ENCODE results near the gene AGXT.

AGXT gene

DNA sequence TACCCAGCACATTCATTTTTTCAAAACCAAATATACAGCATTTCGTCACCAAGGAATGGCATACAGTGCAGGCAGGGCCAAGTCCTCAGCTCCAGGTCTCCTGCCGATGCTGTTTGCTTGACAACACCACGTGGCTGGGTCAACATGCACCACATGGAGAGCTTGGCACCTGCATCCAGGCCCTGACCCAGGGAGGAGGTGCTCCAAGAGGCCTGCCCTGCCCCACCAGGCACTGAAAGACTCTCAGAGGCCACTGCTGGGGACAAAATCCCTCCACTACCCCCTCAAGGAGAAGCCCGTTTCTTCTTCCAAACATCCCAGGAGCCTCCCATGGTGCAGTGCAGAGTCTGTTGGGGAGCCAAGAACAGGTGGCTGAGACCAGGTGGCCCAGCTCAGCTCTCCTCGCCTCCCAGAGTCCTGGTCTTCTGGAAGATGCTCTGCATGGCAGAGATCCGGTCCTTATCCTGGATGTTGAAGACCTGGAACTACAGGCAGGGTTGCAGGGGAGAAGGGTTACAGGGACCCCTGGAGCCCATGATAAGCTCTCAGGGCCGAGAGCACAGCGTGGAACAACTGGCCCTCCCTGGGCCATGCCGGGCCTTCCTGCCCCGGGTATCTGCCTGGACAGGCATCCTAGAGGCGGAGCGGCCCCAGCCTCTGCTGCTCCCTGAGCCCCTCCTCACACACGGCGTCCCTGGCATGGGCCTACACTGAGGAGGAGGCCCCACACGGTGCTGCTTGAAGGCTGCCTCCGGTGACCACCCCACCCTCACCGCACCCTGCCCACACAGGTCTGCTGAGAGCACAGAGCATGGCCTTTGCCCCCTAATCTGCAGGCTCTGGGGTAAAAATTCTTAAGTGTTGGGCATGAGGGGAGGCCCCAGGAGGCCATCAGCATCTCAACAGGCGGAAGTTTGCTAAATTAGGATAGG is 18.3 kb downstream of the AGXT start:
- DNase-seq: no peak

- DNase-seq: no peak
These were observed 19.0 kb downstream of the AGXT start for GRCh38 chr2:240887631-240888030.

- no peak for DNase-seq
These were observed 19.7 kb downstream of the AGXT start for GRCh38 chr2:240888130-240888889.

GRCh38 chr2:240888890-240889573 is 20.4 kb downstream of the AGXT start:
- DNase-seq: no peak

- no peak for DNase-seq
These were observed 21.3 kb downstream of the AGXT start for GRCh38 chr2:240889601-240890560.

- no peak for DNase-seq
These were observed 22.1 kb downstream of the AGXT start for GRCh38 chr2:240890691-240891090.

DNA sequence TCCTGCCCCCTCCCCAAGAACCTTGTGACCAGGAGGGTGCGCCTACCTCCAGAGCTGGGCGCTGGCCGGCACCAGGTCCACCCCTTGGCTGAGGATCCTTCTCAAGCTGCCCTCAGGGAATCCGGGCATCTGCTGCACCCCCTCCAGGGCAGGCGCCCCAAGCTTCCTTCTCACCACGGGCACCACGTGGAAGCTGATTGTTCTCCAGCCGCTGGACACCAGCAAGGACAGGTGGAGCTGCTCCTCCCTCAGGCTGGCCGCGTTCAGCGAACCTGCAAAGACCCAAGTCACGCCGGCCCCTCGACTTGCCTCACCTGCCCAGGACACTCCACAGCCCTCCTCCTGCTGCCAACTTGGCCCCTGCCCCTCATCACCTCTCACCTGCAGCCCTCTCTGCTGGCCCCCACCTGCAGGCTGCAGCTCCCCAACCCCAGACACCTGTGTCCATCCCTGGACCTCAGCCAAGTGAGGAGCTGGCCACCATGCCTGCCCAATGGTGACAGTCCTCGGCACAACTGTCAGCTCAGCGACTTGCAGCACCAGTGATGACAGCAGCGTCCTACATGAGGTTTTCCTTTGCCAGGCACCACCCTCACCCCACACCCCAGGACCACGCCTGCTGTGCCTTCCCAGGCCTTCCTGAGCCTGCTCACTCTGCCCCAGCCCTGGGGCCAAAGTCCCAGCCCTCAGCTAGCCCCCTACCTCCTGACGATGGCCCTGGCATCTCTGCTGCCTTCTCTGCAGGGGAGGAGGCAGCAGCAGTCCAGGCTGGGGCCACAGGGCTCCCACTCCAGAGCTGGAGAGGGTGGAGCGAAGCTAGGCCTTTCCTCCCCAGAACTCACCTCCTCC is 23.1 kb downstream of the AGXT start:
- no peak for DNase-seq

GRCh38 chr2:240892356-240892755 is 23.7 kb downstream of the AGXT start:
- DNase-seq: no peak

DNA sequence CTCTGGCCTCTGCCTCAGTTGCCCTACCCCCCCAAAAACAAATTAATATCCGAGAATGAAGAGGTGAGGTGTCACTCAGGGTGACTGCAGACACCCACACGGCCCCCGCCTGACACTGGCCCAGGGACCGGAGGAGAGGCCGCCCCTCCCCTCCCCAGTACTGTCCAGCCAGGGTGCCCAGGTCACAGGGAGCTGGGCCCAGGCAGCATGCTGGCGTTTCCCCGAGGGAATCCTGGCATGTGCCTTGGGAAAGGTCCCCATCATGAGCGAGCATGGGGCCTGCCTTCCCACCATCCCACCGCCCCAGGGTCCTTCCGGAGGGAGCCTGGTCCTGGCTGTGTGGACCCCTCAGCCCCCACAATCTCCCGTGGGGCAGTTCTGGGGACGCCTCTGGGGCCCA is 24.3 kb downstream of the AGXT start:
- no peak for DNase-seq

- DNase-seq: no peak
These were observed 24.8 kb downstream of the AGXT start for GRCh38 chr2:240893363-240893844.

- no peak for DNase-seq
These were observed 25.4 kb downstream of the AGXT start for GRCh38 chr2:240894006-240894405.

DNA sequence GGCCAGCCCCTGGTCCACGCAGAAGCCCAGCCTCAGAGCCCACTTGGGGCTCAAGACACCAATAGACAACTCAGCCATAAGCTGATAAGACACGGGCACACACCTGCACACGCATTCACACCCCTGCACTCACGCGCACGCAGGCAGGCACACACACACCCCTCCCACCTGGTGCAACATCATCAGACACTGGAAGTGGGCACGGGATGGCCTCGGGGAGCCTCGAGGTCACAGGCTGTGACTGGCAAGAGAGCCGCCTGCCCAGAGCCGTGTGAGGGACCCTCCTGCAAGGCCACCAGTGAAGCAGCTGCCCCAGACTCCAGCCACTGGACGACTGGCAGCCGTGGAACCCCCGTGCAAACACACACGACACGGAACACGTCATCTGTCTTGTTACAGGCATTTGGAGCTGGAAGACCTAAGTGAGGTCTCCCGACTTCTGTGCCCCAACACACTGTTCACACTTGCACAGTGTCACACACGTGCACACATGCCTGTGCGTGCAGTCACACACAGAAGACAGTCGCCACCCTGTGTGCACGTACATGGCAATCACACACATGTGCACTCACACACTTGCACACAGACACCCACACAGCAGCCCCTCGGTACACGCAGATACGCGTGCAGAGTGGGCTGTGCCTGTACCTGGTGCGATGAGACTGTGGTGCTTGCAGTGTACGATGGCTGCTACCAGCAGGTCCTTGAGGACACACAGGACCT is 26.4 kb downstream of the AGXT start:
- DNase-seq: no peak

DNA sequence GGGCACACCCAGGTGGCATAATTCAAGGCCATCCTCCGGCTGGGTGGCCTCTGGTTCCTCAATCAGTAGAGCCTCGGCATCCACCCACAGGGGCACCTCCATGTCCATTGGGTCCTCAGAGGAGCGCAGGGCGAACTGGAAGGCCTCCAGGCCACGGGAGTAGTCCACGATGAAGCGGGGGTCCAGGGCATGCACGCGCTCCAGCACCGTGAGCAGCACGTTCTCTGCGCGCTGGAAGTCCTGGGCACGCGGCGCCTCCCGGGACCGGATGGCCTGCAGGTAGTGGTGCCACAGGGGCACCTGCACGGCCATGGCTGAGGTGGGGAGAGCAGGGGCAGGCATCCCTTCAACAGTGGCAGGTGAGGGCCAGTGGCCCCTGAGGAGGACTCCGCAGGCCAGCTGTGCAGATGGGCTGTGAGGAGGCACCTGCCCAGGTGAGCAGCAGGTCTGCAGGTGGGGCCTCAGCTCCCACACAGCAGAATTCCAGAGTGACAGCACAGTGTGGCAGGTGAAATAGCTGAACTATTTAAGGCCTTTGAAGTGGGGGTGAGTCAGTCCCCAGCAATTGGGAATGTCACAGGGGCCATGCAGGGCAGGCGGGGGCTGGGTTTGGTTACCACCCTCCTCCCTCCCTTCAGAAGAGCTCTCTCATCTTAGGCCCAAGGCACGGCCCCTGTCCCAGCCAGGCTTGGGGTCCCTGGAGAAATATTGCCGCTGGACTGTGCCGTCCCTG is 27.2 kb downstream of the AGXT start, which contains the start of gene MAB21L4:
Gene MAB21L4 (minus strand): TSS at position 501 of the 733 bp plus-strand sequence. CDS start 159 bp downstream, at position 342.
- DNase-seq: no peak

DNA sequence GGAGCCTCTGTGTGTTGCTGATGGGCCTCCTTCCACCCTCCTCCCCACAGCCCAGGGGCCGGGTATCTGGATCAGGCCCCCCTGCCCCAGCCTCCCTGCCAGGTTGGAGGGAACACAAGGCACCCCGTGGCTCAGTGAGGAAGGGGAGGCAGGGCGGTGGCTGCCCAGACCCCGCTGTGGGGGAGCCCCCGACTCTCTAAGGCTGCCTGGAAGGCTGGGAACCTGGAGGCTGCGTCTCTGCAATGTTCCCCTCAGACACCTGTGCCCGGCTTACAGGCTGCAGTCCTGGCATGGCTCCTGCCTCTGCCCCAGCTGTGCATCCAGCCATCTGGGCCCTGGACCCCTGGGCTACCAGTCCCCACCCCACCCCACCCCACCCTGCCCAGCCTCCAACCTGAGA is 27.8 kb downstream of the AGXT start:
- no peak for DNase-seq

DNA sequence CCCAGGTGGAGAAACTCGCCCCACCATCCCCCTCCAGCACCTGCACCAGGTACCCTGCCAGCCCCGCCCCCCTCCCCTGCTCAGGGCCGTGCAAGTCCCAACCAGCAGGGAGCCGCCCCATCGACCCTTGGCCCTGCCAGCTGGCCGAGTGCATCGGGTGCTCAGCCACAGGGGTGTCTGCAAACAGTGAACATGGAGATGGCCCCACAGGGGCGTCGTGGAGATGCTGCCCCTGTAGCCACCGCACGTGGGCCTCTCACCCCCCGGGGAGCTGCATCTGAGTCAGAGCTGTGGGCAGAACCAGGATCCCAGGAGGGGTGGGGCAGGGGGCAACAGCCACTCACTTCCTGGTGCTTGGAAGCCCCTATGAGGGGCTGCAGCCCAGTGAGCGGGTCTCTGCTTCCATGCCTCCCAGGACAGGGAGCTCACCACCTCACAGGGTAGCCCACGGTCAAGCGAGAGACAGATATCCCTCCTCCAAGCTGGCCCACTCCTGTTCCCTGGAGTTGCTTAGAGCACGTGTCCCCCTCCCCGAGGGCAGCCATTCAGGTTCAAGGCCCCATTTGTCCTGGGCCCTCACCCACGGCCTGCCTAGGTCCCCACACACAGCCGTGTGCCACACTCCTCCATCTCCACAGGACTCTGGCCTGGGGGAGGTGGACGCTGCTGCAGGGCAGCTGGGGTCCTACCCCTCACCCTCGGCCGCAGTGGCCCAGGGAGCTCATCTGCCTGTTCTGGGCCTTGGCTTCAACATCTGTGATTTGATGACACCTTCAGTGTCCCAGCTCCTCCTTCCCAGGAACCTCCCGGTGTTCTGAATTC is 28.5 kb downstream of the AGXT start:
- DNase-seq: no peak

GRCh38 chr2:240898108-240898730 is 29.6 kb downstream of the AGXT start:
- DNase-seq: no peak

- no peak for DNase-seq
These were observed 30.3 kb downstream of the AGXT start for GRCh38 chr2:240898731-240899467.

Measured in midbrain (tissue), 1 donor.